ENCODE data around the gene VPS51. TPM values are rescaled to one million over a fixed set of nuclear protein-coding genes. Genes with fewer than 3 reads are reported as not detected.
A peak's percentile ranks its signal among the peaks of the same experiment; 100 is the strongest.
"Not testable (repeated sequence)": the region's sequence is repeated elsewhere in the genome, so short reads cannot be mapped to it uniquely, and the experiment has no call there.

Gene VPS51
- polyA plus RNA-seq, 3 donors = 109 to 192 (median 128) TPM

GRCh38 chr11:65150131-65150508, 54.1 kb downstream of the VPS51 start:
- 60 to 86% (median 68%) methylated on average over 10 of the region's 10 CpGs for WGBS, 3 donors
- H3K27ac ChIP-seq (ENCODE audit: low read depth, low read length) = not testable (repeated sequence)

- H3K27ac ChIP-seq (ENCODE audit: low read depth, low read length) = no peak overlapping the region
- WGBS, 3 donors = 19 to 27% (median 20%) methylated on average over 12 of the region's 12 CpGs
These were observed 54.7 kb downstream of the VPS51 start for GRCh38 chr11:65150509-65151299.

GRCh38 chr11:65151331-65151899, 55.4 kb downstream of the VPS51 start:
- 50 to 92% (median 64%) methylated on average over 3 of the region's 3 CpGs for WGBS, 3 donors
- H3K27ac ChIP-seq (ENCODE audit: low read depth, low read length) = no peak overlapping the region

GRCh38 chr11:65152122-65152521, 56.1 kb downstream of the VPS51 start:
- peak overlapping the region; percentile 26 for H3K27ac ChIP-seq (ENCODE audit: low read depth, low read length)
- 61 to 83% (median 72%) methylated on average over 2 of the region's 2 CpGs for WGBS, 3 donors

- no peak overlapping the region for H3K27ac ChIP-seq (ENCODE audit: low read depth, low read length)
- whole genome bisulfite sequencing, 3 donors = 88 to 97% (median 89%) methylated on average over 3 of the region's 3 CpGs
These were observed 60.2 kb downstream of the VPS51 start for GRCh38 chr11:65156256-65156655.

GRCh38 chr11:65156926-65157325, 60.9 kb downstream of the VPS51 start:
- WGBS, 3 donors = 87 to 95% (median 94%) methylated on average over 3 of the region's 3 CpGs
- no peak overlapping the region for H3K27ac ChIP-seq (ENCODE audit: low read depth, low read length)

- WGBS, 3 donors = 40 to 79% (median 61%) methylated on average over 3 of the region's 3 CpGs
- H3K27ac ChIP-seq (ENCODE audit: low read depth, low read length) = no peak overlapping the region
These were observed 61.3 kb downstream of the VPS51 start for GRCh38 chr11:65157336-65157735.

- H3K27ac ChIP-seq (ENCODE audit: low read depth, low read length) = no peak overlapping the region
- 72 to 79% (median 74%) methylated on average over 5 of the region's 5 CpGs for WGBS, 3 donors
These were observed 63.0 kb downstream of the VPS51 start for GRCh38 chr11:65159012-65159411.

- 74 to 80% (median 79%) methylated on average over 3 of the region's 3 CpGs for WGBS, 3 donors
- H3K27ac ChIP-seq (ENCODE audit: low read depth, low read length) = no peak overlapping the region
These were observed 64.6 kb downstream of the VPS51 start for GRCh38 chr11:65160643-65161042.

Other genes with a start within 250 kb of the VPS51 start
- 10 to 100 TPM; 10.3 to 68.5 (median 22.9) TPM for gene EHD1, start 217.6 kb upstream of the VPS51 start, polyA plus RNA-seq
- gene ATG2A, start 179.0 kb upstream of the VPS51 start, polyA plus RNA-seq = 10 to 100 TPM; 12.4 to 14.7 (median 14.5) TPM
- gene PPP2R5B, start 171.5 kb upstream of the VPS51 start, polyA plus RNA-seq = 10 to 100 TPM in 2 of 3 donors, 1 to 10 TPM in 1; 10.0 to 17.9 (median 13.0) TPM
- gene GPHA2, start 160.3 kb upstream of the VPS51 start, polyA plus RNA-seq = 1 to 10 TPM in 1 of 3 donors, not detected in 2; 3.6 TPM
- gene MAJIN, start 124.1 kb upstream of the VPS51 start, polyA plus RNA-seq = under 1 TPM in 1 of 3 donors, not detected in 2; 0.08 TPM
- gene BATF2, start 99.2 kb upstream of the VPS51 start, polyA plus RNA-seq = 1 to 10 TPM; 1.2 to 7.4 (median 5.5) TPM
- gene ARL2, start 82.1 kb upstream of the VPS51 start, polyA plus RNA-seq = 100 to 1,000 TPM in 2 of 3 donors, 10 to 100 TPM in 1; 57.9 to 226 (median 169) TPM
- gene SNX15, start 68.8 kb upstream of the VPS51 start, polyA plus RNA-seq = 10 to 100 TPM; 14.3 to 27.7 (median 25.3) TPM
- 10 to 100 TPM in 1 of 3 donors, 1 to 10 TPM in 2; 7.8 to 10.7 (median 7.9) TPM for gene SAC3D1, start 55.0 kb upstream of the VPS51 start, polyA plus RNA-seq
- 10 to 100 TPM in 2 of 3 donors, 1 to 10 TPM in 1; 3.1 to 28.8 (median 12.0) TPM for gene NAALADL1, start 37.7 kb upstream of the VPS51 start, polyA plus RNA-seq
- 1 to 10 TPM in 1 of 3 donors, under 1 TPM in 2; 0.39 to 1.3 (median 0.52) TPM for gene CDCA5, start 12.2 kb upstream of the VPS51 start, polyA plus RNA-seq
- 10 to 100 TPM; 29.7 to 40.9 (median 35.5) TPM for gene ZFPL1, start 12.0 kb upstream of the VPS51 start, polyA plus RNA-seq
- 100 to 1,000 TPM in 1 of 3 donors, 10 to 100 TPM in 2; 25.3 to 151 (median 78.4) TPM for gene TM7SF2, start 15.7 kb downstream of the VPS51 start, polyA plus RNA-seq
- gene ZNHIT2, start 21.5 kb downstream of the VPS51 start, polyA plus RNA-seq = 10 to 100 TPM in 2 of 3 donors, 1 to 10 TPM in 1; 5.1 to 15.1 (median 12.3) TPM
- gene FAU, start 25.9 kb downstream of the VPS51 start, polyA plus RNA-seq = 1,000 to 10,000 TPM in 1 of 3 donors, 100 to 1,000 TPM in 2; 732 to 1,153 (median 967) TPM
- 10 to 100 TPM; 22.3 to 32.5 (median 30.9) TPM for gene MRPL49, start 26.1 kb downstream of the VPS51 start, polyA plus RNA-seq
- 10 to 100 TPM; 17.0 to 43.7 (median 31.3) TPM for gene SYVN1, start 38.3 kb downstream of the VPS51 start, polyA plus RNA-seq
- gene SPDYC, start 74.0 kb downstream of the VPS51 start, polyA plus RNA-seq = not detected
- gene CAPN1, start 85.7 kb downstream of the VPS51 start, polyA plus RNA-seq = 10 to 100 TPM; 54.6 to 82.1 (median 75.0) TPM
- 1 to 10 TPM; 2.3 to 5.4 (median 3.0) TPM for gene POLA2, start 165.7 kb downstream of the VPS51 start, polyA plus RNA-seq
- gene CDC42EP2, start 218.7 kb downstream of the VPS51 start, polyA plus RNA-seq = 10 to 100 TPM in 2 of 3 donors, 1 to 10 TPM in 1; 5.4 to 82.5 (median 50.2) TPM
- gene DPF2, start 237.6 kb downstream of the VPS51 start, polyA plus RNA-seq = 10 to 100 TPM; 15.7 to 25.3 (median 20.2) TPM

All from adipose tissue (tissue), 3 donors.